HL-60 (cell line): ENCODE results near the gene TIMM8A.
"Not testable (repeated sequence)": the region's sequence is repeated elsewhere in the genome, so short reads cannot be mapped to it uniquely, and the experiment has no call there.

Experiments used
- DNase-seq, 2 experiments: peaks; one replicate each; pipeline ENCODE4 v3.0.0-alpha.2; 2010 to 2020; ENCODE audit warnings: low read depth in 1 of 2, low spot score in 1 of 2
- H3K27ac ChIP-seq: fragments of 250-450 bp; sonication (Bioruptor Pico); replicated peaks from 2 replicates; pipeline ENCODE4 v1.5.1; 2020; ENCODE audit warnings: mild to moderate bottlenecking, moderate library complexity
- H3K27me3 ChIP-seq: fragments of 250-450 bp; sonication (Bioruptor Pico); 2 replicates; pipeline ENCODE4 v1.5.1; 2021; ENCODE audit warnings: mild to moderate bottlenecking, moderate library complexity; ENCODE audit not compliant: insufficient read depth, poor library complexity, severe bottlenecking
- H3K4me3 ChIP-seq: replicated peaks from 2 replicates; pipeline ENCODE4 v1.5.1; 2011; ENCODE audit warnings: mild to moderate bottlenecking, control low read depth, low read length; ENCODE audit not compliant: insufficient read depth
- GABPA ChIP-seq: IDR thresholded peaks from 2 replicates; pipeline ENCODE4 v1.6.1; 2012; ENCODE audit warnings: low read depth
- POLR2AphosphoS5 ChIP-seq: IDR thresholded peaks from 2 replicates; pipeline ENCODE4 v1.6.1; 2012; ENCODE audit warnings: low read depth
- SPI1 ChIP-seq: IDR thresholded peaks from 2 replicates; pipeline ENCODE4 v1.6.1; 2012; ENCODE audit warnings: low read depth, mild to moderate bottlenecking, borderline replicate concordance
- TF ChIP-seq, protein P1 (sequence below): IDR thresholded peaks from 2 replicates; pipeline ENCODE4 v1.6.1; 2012; ENCODE audit warnings: low read depth; ENCODE audit not compliant: insufficient replicate concordance
- TF ChIP-seq, protein P2 (sequence below): IDR thresholded peaks from one replicate; pipeline ENCODE4 v1.5.1; 2011; ENCODE audit warnings: low read length, control low read depth, inconsistent platforms; ENCODE audit not compliant: insufficient read depth

Gene TIMM8A

DNA sequence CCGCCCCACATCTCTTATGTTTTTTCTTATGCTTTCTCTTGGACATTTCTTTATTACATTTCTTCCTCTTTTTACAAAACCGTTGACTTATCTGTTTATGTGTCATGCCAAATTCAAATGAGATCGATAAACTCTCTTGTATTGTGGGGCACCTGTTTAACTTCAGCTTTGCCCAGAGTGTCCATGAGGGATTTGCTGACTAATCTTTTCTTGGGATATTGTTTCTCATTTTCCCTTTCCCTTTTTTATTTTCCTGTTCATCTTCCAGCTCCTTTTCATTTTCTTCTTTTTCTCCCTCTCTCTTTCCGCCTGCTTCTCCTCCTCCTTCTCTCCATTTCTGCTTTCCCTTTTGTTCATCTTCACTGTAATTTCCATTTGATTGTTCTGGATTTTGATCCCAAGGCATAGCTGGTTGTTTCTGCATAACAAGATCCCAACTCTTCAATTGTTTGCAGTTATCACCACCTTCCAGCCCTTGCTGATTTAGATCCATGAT, 10.7 kb downstream of the TIMM8A start:
- H3K4me3 ChIP-seq, result no peak overlapping the region
- H3K27me3 ChIP-seq, result no peaks in the 10 kb centered on the region
- H3K27ac ChIP-seq, result no peak overlapping the region
- TF ChIP-seq, protein P1, sequence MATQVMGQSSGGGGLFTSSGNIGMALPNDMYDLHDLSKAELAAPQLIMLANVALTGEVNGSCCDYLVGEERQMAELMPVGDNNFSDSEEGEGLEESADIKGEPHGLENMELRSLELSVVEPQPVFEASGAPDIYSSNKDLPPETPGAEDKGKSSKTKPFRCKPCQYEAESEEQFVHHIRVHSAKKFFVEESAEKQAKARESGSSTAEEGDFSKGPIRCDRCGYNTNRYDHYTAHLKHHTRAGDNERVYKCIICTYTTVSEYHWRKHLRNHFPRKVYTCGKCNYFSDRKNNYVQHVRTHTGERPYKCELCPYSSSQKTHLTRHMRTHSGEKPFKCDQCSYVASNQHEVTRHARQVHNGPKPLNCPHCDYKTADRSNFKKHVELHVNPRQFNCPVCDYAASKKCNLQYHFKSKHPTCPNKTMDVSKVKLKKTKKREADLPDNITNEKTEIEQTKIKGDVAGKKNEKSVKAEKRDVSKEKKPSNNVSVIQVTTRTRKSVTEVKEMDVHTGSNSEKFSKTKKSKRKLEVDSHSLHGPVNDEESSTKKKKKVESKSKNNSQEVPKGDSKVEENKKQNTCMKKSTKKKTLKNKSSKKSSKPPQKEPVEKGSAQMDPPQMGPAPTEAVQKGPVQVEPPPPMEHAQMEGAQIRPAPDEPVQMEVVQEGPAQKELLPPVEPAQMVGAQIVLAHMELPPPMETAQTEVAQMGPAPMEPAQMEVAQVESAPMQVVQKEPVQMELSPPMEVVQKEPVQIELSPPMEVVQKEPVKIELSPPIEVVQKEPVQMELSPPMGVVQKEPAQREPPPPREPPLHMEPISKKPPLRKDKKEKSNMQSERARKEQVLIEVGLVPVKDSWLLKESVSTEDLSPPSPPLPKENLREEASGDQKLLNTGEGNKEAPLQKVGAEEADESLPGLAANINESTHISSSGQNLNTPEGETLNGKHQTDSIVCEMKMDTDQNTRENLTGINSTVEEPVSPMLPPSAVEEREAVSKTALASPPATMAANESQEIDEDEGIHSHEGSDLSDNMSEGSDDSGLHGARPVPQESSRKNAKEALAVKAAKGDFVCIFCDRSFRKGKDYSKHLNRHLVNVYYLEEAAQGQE, result no peak
- TF ChIP-seq, protein P2, sequence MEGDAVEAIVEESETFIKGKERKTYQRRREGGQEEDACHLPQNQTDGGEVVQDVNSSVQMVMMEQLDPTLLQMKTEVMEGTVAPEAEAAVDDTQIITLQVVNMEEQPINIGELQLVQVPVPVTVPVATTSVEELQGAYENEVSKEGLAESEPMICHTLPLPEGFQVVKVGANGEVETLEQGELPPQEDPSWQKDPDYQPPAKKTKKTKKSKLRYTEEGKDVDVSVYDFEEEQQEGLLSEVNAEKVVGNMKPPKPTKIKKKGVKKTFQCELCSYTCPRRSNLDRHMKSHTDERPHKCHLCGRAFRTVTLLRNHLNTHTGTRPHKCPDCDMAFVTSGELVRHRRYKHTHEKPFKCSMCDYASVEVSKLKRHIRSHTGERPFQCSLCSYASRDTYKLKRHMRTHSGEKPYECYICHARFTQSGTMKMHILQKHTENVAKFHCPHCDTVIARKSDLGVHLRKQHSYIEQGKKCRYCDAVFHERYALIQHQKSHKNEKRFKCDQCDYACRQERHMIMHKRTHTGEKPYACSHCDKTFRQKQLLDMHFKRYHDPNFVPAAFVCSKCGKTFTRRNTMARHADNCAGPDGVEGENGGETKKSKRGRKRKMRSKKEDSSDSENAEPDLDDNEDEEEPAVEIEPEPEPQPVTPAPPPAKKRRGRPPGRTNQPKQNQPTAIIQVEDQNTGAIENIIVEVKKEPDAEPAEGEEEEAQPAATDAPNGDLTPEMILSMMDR, result no peak
- TF ChIP-seq SPI1 (no peak), GABPA (no peak), POLR2AphosphoS5 (no peak)
- DNase-seq, result no peak

DNA sequence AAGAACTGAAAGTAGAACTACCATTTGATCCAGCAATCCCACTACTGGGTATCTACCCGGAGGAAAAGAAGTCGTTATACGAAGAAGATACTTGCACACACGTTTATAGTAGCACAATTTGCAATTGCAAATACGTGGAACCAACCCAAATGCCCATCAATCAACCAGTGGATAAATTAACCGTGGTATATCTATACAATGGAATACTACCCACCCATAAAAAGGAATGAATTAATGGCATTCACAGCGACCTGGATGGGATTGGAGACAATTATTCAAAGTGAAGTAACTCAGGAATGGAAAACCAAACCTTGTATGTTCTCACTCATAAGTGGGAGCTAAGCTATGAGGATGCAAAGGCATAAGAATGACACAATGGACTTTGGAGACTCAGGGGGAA, 14.2 kb downstream of the TIMM8A start:
- not testable (repeated sequence) for H3K27ac ChIP-seq, H3K27me3 ChIP-seq, DNase-seq, H3K4me3 ChIP-seq

DNA sequence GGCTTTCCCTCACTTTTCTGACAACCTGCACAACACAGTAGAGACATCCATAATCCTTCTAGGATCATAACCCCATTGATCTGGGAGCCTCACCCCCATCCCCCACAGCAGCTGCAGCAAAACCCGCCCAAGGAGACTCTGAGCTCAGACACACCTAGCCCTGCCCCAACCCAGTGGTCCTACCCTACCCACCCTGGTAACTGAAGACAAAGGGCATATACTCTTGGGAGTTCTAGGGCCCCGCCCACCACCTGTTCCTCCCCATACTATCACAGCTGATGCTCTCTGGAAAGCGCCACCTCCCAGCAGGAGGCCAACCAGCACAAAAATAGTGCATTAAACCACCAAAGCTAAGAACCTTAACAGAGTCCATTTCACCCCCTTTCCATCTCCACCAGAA, 21.9 kb downstream of the TIMM8A start:
- H3K27ac ChIP-seq, DNase-seq: not testable (repeated sequence)

DNA sequence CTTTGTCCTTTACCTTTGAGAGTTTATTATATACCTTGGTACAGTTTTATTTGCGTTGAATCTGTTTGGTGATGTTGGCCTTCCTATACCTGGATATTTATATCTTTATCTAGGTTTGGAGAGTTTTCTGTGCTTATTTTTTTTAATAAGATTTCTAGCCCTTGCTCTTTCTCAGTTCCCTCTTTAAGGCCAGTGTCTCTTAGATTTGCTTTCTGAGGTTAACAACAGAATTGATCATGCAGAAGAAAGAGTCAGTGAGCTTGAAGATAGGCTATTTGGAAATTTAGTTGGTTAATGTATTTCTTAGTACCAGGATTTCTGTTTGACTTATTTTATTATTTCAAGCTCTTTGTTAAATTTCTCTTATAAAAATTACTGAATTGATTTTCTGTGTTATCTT, 44.8 kb downstream of the TIMM8A start:
- no peak for DNase-seq
- Histone ChIP-seq H3K27ac (no peak overlapping the region), H3K27me3 (no peaks in the 10 kb centered on the region), H3K4me3 (no peak overlapping the region)
- TF ChIP-seq POLR2AphosphoS5, result no peak
- no peak for TF ChIP-seq GABPA
- TF ChIP-seq, protein P2, result no peak
- no peak for TF ChIP-seq SPI1

More for the DNA sequence above, 21.9 kb downstream of the TIMM8A start:
- H3K4me3 ChIP-seq, H3K27me3 ChIP-seq: not testable (repeated sequence)
